Measurements from ENCODE around the gene NEO1.

DNA sequence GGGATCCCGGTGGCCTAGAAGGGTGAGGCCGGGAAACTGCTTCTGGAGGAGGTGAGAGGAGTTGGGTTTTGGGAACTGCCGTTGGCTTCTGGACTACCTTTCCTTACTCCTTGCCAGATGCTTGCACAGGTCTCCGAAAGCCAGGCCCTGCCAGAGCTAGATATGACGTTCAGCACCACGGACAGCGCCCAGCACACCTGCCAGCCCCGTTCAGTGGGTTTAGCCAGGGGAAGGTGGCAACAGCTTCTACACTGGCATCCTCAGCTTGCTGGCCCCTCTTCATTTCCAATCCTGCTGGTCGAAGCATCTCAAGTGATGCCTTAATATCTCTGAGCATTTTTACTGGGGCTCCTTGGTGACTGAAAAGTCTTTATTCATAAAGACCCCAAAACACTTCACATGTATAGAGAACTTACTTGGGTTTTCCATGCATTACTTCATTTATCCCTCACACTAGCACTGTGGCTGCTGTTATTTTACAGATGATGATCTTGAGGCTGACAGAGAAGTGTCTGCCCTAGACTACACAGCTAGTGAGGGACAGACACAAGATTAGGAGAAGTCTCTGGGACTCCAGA is 294.6 kb downstream of the NEO1 start:
- TF ChIP-seq, protein P1, sequence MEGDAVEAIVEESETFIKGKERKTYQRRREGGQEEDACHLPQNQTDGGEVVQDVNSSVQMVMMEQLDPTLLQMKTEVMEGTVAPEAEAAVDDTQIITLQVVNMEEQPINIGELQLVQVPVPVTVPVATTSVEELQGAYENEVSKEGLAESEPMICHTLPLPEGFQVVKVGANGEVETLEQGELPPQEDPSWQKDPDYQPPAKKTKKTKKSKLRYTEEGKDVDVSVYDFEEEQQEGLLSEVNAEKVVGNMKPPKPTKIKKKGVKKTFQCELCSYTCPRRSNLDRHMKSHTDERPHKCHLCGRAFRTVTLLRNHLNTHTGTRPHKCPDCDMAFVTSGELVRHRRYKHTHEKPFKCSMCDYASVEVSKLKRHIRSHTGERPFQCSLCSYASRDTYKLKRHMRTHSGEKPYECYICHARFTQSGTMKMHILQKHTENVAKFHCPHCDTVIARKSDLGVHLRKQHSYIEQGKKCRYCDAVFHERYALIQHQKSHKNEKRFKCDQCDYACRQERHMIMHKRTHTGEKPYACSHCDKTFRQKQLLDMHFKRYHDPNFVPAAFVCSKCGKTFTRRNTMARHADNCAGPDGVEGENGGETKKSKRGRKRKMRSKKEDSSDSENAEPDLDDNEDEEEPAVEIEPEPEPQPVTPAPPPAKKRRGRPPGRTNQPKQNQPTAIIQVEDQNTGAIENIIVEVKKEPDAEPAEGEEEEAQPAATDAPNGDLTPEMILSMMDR (IDR thresholded peaks at IDR 0.05; ENCODE audit: low read length), result no peak
- no peak for TF ChIP-seq EZH2phosphoT487 (IDR thresholded peaks at IDR 0.05; ENCODE audit: low read length)
